Activated naive CD8-positive, alpha-beta T cell treated with anti-CD3 and anti-CD28 coated beads, Interleukin-2, amount 10 ng/mL, durations not matched to agents 7 days and 5 days (primary cell): ENCODE data around the gene CEP44. TPM values are rescaled to one million over a fixed set of nuclear protein-coding genes. Genes with fewer than 3 reads are reported as not detected.
A peak's percentile ranks its signal among the peaks of the same experiment; 100 is the strongest.
"Not testable (repeated sequence)": the region's sequence is repeated elsewhere in the genome, so short reads cannot be mapped to it uniquely, and the experiment has no call there.

Experiments
- ATAC-seq: fragments of 150-1000 bp; cut with Tn5 transposase; one replicate; pipeline ENCODE4 v1.10.0; 2021; ENCODE audit warnings: low read depth, moderate library complexity
- POLR2A ChIA-PET: fragments of 350-600 bp; sonication (Branson Sonifier 250); formaldehyde crosslinking; loops from one replicate; lab custom pipeline; 2021; ENCODE audit warnings: antibody characterized with exemption; lab: Charles Lee
- DNase-seq: peaks from one replicate; pipeline ENCODE4 v3.0.0; 2021
- H3K27ac Mint-ChIP-seq: one replicate; pipeline ENCODE4 v1.8.0; 2022; ENCODE audit warnings: mild to moderate bottlenecking, mixed read lengths
- H3K27me3 Mint-ChIP-seq: one replicate; pipeline ENCODE4 v1.8.0; 2022; ENCODE audit warnings: mild to moderate bottlenecking, moderate library complexity, mixed read lengths
- H3K36me3 Mint-ChIP-seq: one replicate; pipeline ENCODE4 v1.8.0; 2021; ENCODE audit warnings: mild to moderate bottlenecking, mixed read lengths
- H3K4me1 Mint-ChIP-seq: one replicate; pipeline ENCODE4 v1.8.0; 2021; ENCODE audit warnings: mixed read lengths
- H3K4me3 Mint-ChIP-seq: one replicate; pipeline ENCODE4 v1.8.0; 2022; ENCODE audit warnings: mild to moderate bottlenecking, moderate library complexity, mixed read lengths
- H3K9me3 Mint-ChIP-seq: one replicate; pipeline ENCODE4 v1.8.0; 2021; ENCODE audit warnings: mixed read lengths
- total RNA-seq, 2 experiments: library from RNA; stranded (reverse); gene quantifications; one replicate each; pipeline ENCODE4 v1.2.3, GENCODE V29; 2021

CEP44 gene
- total RNA-seq, 2 experiments from 2014 or later = 23.5 to 27.0 TPM

DNA sequence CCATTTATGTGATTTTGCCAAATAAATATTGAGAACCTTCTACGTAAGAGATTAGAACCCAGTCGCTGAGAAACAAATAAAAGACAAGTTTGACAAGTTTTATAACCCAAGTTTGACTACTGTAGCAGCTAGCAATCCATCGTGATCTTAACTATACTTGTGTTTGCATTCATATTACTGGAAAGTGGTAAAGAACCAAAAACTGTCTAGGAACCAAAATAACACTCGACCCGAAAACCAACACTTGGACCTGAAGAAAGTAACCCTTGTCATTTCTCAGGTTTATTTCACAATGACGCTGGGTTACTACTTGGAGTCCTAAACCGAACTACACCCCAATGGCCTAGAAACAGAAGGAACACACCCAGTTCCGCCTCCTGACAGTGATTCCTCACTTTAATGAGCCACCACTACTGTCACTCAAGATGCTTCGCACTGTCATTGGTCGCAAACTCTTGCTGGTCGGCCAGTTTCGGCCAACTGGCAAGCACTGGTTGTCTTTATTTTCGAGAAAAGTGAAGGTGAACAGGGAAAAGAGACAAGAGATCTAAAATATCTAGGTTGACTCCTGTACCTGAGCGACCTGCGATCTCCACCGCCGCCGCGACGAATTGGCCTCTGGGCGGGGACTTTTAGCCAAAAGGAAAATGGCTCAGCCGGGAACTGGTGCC is 740 bp upstream of the CEP44 start:
- Mint-ChIP-seq H3K27ac (peak overlapping the region; percentile 99), H3K9me3 (peaks cover 3% of the 10 kb centered on the region), H3K4me3 (peak overlapping the region; percentile 88), H3K4me1 (peaks cover 31% of the 10 kb centered on the region), H3K36me3 (peaks cover 15% of the 10 kb centered on the region), H3K27me3 (no peaks in the 10 kb centered on the region)
- POLR2A ChIA-PET = interaction anchor here (1.3 kb wide), 1 partner anchor 913 kb away, joined by 3 read pairs; no protein-coding TSS in a partner anchor
- ATAC-seq = peak; percentile 98
- DNase-seq = peak; percentile 71

DNA sequence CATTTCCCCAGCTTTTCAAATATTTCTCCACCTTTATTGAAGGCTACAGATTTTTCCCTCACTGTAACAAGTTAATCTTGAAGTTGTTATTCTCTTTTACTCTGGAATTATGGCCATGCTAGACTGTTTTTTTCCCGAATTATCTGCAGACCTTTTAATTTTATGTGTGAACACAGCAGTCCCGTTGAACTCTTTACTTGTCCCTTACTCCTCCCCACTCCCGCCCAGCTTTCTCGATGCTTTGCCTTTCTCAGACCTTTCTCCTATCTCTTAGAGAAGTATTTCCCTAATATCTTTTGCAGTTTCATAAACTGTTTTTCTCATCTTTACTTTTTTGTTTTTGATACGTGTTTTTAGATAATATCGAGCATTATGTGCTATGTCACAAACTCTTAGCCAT is 776 bp downstream of the CEP44 start:
- Mint-ChIP-seq H3K4me1 (peaks cover 23% of the 10 kb centered on the region), H3K27me3 (no peaks in the 10 kb centered on the region), H3K27ac (peak overlapping the region; percentile 99), H3K36me3 (peaks cover 17% of the 10 kb centered on the region), H3K9me3 (peaks cover 2% of the 10 kb centered on the region), H3K4me3 (peak overlapping the region; percentile 88)
- no peak for ATAC-seq
- POLR2A ChIA-PET = interaction anchor here (1.0 kb wide), 1 partner anchor 950 kb away, joined by 5 read pairs; the partner anchor contains the start of gene HMGB2
- no peak for DNase-seq

DNA sequence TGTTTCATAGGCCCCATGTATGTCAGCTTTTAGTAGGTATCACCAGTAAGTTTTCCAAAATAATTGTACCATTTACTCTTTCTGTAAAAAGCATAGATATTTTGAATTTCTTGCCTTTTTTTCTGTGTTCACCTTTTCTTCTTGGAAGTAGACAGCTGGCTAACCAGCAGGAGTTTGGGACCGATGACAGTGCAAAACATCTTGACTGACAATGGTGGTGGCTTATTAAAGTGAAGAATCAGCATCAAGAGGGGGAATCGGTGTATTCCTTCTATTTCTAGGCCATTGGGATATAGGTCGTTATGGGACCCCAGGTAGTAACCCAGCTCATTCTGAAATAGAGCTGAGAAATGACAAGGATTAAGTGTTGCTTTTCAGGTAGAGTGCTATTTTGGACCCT is 3.2 kb downstream of the CEP44 start:
- Mint-ChIP-seq H3K4me1 (peaks cover 21% of the 10 kb centered on the region), H3K36me3 (peaks cover 21% of the 10 kb centered on the region), H3K27me3 (no peaks in the 10 kb centered on the region), H3K4me3 (no peak overlapping the region), H3K27ac (no peak overlapping the region), H3K9me3 (peaks cover 6% of the 10 kb centered on the region)
- POLR2A ChIA-PET = no interaction called here
- no peak for DNase-seq
- ATAC-seq = no peak

GRCh38 chr4:174292473-174292872 is 8.8 kb downstream of the CEP44 start:
- ATAC-seq (no peak), DNase-seq (no peak)
- Mint-ChIP-seq H3K36me3 (peaks cover 43% of the 10 kb centered on the region), H3K27me3 (no peaks in the 10 kb centered on the region), H3K27ac (no peak overlapping the region), H3K4me1 (peaks cover 1% of the 10 kb centered on the region), H3K9me3 (peaks cover 15% of the 10 kb centered on the region), H3K4me3 (no peak overlapping the region)
- POLR2A ChIA-PET = no interaction called here

GRCh38 chr4:174294641-174295040 is 10.9 kb downstream of the CEP44 start:
- Mint-ChIP-seq H3K9me3 (peaks cover 15% of the 10 kb centered on the region), H3K36me3 (peaks cover 38% of the 10 kb centered on the region)
- H3K4me1 Mint-ChIP-seq, POLR2A ChIA-PET, H3K4me3 Mint-ChIP-seq, DNase-seq, H3K27me3 Mint-ChIP-seq, H3K27ac Mint-ChIP-seq, ATAC-seq: not testable (repeated sequence)

DNA sequence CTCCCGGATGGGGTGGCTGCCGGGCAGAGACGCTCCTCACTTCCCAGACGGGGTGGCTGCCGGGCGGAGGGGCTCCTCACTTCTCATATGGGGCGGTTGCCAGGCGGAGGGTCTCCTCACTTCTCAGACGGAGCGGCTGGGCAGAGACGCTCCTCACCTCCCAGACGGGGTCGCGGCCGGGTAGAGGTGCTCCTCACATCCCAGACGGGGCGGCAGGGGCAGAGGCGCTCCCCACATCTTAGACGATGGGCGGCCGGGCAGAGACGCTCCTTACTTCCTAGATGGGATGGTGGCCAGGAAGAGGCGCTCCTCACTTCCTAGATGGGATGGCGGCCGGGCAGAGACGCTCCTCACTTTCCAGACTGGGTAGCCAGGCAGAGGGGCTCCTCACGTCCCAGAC is 11.4 kb downstream of the CEP44 start:
- peaks cover 43% of the 10 kb centered on the region for H3K36me3 Mint-ChIP-seq
- H3K4me1 Mint-ChIP-seq, H3K4me3 Mint-ChIP-seq, H3K27ac Mint-ChIP-seq, H3K27me3 Mint-ChIP-seq, ATAC-seq, DNase-seq, POLR2A ChIA-PET: not testable (repeated sequence)
- peaks cover 15% of the 10 kb centered on the region for H3K9me3 Mint-ChIP-seq

DNA sequence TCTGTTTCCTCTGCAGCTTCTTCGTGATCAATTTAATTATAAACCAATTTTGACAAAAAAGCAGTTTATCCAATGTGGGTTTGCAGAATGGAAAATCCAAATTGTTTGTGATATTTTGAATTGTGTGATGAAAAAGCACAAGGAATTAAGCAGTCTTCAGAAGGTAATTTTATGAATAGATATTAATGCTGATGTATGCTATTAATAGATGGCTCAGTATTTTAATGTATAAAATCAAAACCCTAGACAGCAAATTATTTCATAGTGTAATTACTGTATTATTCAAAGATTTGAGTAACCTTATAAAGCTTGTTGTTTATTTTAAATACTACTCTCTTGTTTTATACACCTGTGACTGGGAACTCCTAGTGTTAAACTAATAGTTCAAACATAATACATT is 20.0 kb downstream of the CEP44 start:
- Mint-ChIP-seq H3K9me3 (no peaks in the 10 kb centered on the region), H3K36me3 (peaks cover 35% of the 10 kb centered on the region), H3K4me3 (no peak overlapping the region), H3K27me3 (no peaks in the 10 kb centered on the region), H3K27ac (no peak overlapping the region), H3K4me1 (peaks cover 11% of the 10 kb centered on the region)
- DNase-seq = no peak
- POLR2A ChIA-PET = no interaction called here
- no peak for ATAC-seq

- Mint-ChIP-seq H3K27me3 (no peaks in the 10 kb centered on the region), H3K4me1 (peaks cover 10% of the 10 kb centered on the region), H3K9me3 (no peaks in the 10 kb centered on the region), H3K27ac (no peak overlapping the region), H3K4me3 (no peak overlapping the region), H3K36me3 (peaks cover 34% of the 10 kb centered on the region)
- POLR2A ChIA-PET = no interaction called here
- no peak for DNase-seq
- ATAC-seq = no peak
Measured at GRCh38 chr4:174304664-174305063, 21.0 kb downstream of the CEP44 start.

GRCh38 chr4:174305961-174306360 is 22.2 kb downstream of the CEP44 start:
- H3K4me1 Mint-ChIP-seq = peaks cover 2% of the 10 kb centered on the region
- no peaks in the 10 kb centered on the region for H3K9me3 Mint-ChIP-seq
- H3K27ac Mint-ChIP-seq = no peak overlapping the region
- DNase-seq = no peak
- no peak overlapping the region for H3K4me3 Mint-ChIP-seq
- no peak for ATAC-seq
- POLR2A ChIA-PET = no interaction called here
- H3K36me3 Mint-ChIP-seq = peaks cover 26% of the 10 kb centered on the region
- no peaks in the 10 kb centered on the region for H3K27me3 Mint-ChIP-seq

GRCh38 chr4:174307694-174308093 is 24.0 kb downstream of the CEP44 start:
- no peaks in the 10 kb centered on the region for H3K9me3 Mint-ChIP-seq
- H3K27me3 Mint-ChIP-seq = no peaks in the 10 kb centered on the region
- POLR2A ChIA-PET = no interaction called here
- H3K4me3 Mint-ChIP-seq = no peak overlapping the region
- no peak for DNase-seq
- H3K27ac Mint-ChIP-seq = no peak overlapping the region
- peaks cover 2% of the 10 kb centered on the region for H3K4me1 Mint-ChIP-seq
- H3K36me3 Mint-ChIP-seq = peaks cover 23% of the 10 kb centered on the region
- no peak for ATAC-seq

GRCh38 chr4:174312993-174313392 is 29.3 kb downstream of the CEP44 start:
- POLR2A ChIA-PET = no interaction called here
- Mint-ChIP-seq H3K4me1 (peaks cover 4% of the 10 kb centered on the region), H3K9me3 (no peaks in the 10 kb centered on the region), H3K4me3 (no peak overlapping the region), H3K27me3 (no peaks in the 10 kb centered on the region), H3K27ac (no peak overlapping the region), H3K36me3 (peaks cover 17% of the 10 kb centered on the region)
- ATAC-seq (no peak), DNase-seq (no peak)

DNA sequence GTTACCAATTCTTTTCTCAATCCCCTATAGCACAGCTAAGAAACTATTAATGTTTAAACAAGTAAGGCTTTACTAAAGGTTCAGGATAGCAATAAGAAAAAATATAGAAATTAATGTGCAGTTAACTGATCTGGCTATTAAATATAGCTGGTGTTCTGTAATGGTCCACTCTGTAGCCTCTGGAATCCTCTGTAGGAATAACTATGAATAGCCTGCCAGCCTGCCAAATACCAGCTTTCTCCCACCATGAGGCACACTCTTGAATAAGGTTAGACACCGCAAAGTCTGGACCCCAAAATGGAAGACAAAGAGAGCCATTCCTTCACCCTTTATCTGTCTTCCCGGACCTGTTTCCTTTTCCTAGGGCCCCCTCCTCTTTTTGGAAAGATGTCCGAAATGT is 30.6 kb downstream of the CEP44 start:
- no peaks in the 10 kb centered on the region for H3K27me3 Mint-ChIP-seq
- ATAC-seq (no peak), DNase-seq (no peak)
- H3K4me3 Mint-ChIP-seq = no peak overlapping the region
- POLR2A ChIA-PET = no interaction called here
- H3K27ac Mint-ChIP-seq = no peak overlapping the region
- peaks cover 13% of the 10 kb centered on the region for H3K36me3 Mint-ChIP-seq
- H3K4me1 Mint-ChIP-seq = peaks cover 4% of the 10 kb centered on the region
- no peaks in the 10 kb centered on the region for H3K9me3 Mint-ChIP-seq

DNA sequence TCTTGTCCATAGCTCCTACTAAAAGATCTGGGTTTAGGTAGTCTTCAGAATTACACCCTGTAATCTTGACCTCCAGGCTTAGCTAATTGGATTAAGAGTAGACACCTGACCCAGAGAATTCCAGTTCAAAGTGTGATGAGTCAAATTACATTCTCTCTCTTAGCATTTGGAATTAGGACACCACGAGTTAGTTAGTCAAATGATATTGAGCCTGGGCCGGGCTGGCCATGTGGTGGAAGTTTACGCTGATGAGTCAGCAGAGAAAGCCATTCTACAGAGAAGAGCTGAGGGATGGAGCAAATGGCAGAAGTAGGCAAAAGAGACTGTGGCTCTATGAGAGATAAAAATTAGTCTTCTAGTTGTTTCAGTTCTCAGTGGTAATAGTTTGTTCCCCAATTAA is 31.1 kb downstream of the CEP44 start:
- Mint-ChIP-seq H3K9me3 (no peaks in the 10 kb centered on the region), H3K4me3 (no peak overlapping the region), H3K27ac (no peak overlapping the region), H3K27me3 (no peaks in the 10 kb centered on the region), H3K36me3 (peaks cover 13% of the 10 kb centered on the region), H3K4me1 (peaks cover 4% of the 10 kb centered on the region)
- POLR2A ChIA-PET = no interaction called here
- DNase-seq (no peak), ATAC-seq (no peak)

DNA sequence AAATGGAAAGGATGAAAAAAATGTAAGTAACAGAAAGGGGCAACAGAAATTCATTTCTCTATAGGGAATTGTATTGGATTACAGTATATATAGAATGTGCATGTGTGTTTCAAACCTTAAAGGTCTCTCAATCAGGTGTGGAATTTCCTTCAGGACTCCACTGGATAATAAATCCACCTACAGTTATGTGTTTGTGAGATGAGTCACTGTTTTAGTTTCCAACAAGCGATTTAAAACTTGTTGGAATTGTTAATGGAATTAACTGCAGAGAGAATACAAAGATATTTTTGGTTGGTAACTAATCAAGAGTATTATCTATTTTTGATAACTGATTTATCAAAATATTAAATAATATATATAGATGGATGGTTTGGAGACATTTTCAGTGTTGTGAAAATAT is 32.8 kb downstream of the CEP44 start:
- no peak overlapping the region for H3K27ac Mint-ChIP-seq
- no peak overlapping the region for H3K4me3 Mint-ChIP-seq
- peaks cover 4% of the 10 kb centered on the region for H3K4me1 Mint-ChIP-seq
- peaks cover 13% of the 10 kb centered on the region for H3K36me3 Mint-ChIP-seq
- POLR2A ChIA-PET = no interaction called here
- no peak for DNase-seq
- no peak for ATAC-seq
- H3K27me3 Mint-ChIP-seq = no peaks in the 10 kb centered on the region
- H3K9me3 Mint-ChIP-seq = no peaks in the 10 kb centered on the region
